ENCODE results near the gene BMERB1. TPM values are rescaled to one million over a fixed set of nuclear protein-coding genes. Genes with fewer than 3 reads are reported as not detected.

Gene BMERB1
- total RNA-seq, 2 experiments from 2014 or later, result 0.85 to 0.98 TPM

DNA sequence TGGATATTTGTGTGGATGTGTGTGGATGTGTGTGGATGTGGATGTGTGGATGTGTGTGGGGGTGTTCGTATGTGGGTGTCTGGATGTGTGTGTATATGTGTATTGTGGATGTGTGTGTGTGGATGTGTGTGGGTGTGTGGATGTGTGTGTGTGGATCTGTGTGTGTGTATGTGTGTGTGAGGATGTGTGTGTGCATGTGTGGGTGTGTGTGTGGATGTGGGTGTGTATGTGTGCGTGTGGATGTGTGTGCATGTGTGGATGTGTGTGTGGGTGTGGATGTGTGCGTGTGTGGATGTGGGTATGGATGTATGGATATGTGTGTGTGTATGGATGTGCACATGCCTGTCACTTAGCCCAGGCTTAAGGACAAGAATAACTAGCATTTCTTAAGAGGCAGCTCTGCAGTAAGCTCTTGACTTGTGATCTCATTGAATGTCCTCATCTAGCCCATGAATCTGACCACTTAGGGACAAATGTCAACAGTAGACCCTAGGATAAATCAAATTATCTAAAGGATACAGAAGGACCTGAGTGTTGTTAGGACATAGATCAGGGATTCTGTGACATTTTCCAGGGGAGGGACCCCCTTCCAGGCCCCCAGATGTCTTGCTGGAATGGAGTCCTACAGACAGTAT lies 83.5 kb downstream of the BMERB1 start:
- Mint-ChIP-seq H3K27ac (no peak overlapping the region), H3K4me1 (ENCODE audit: low read depth) (peaks cover 3% of the 10 kb centered on the region), H3K36me3 (ENCODE audit: low read depth) (no peaks in the 10 kb centered on the region), H3K4me3 (no peak overlapping the region), H3K27me3 (no peaks in the 10 kb centered on the region), H3K9me3 (no peaks in the 10 kb centered on the region)
- no peak for ATAC-seq (ENCODE audit: poor library complexity)
- Histone ChIP-seq H3K9me3 (ENCODE audit: control insufficient read depth in 1 of 2, insufficient read depth in 1 of 2, low read length in 2 of 2) (no peaks in the 10 kb centered on the region), H3K27me3 (ENCODE audit: control insufficient read depth in 1 of 2, insufficient read depth in 2 of 2, low read length in 2 of 2) (no peaks in the 10 kb centered on the region), H3K36me3 (ENCODE audit: insufficient read depth, low read length) (no peaks in the 10 kb centered on the region), H3K4me3 (ENCODE audit: low read length) (no peak overlapping the region), H3K27ac (ENCODE audit: low read depth in 1 of 2, low read length in 2 of 2) (no peak overlapping the region), H3K4me1 (ENCODE audit: insufficient read depth, low read length) (peaks cover 3% of the 10 kb centered on the region)
- POLR2A ChIA-PET, result no interaction called here
- CTCF ChIA-PET, result interaction anchor here (0.6 kb wide), 1 partner anchor 1016 kb away, joined by 3 read pairs; no protein-coding TSS in a partner anchor
- intact Hi-C loops (cut with DNase I, micrococcal nuclease), result no loop called here
- no peak for DNase-seq
- TF ChIP-seq, protein P1, sequence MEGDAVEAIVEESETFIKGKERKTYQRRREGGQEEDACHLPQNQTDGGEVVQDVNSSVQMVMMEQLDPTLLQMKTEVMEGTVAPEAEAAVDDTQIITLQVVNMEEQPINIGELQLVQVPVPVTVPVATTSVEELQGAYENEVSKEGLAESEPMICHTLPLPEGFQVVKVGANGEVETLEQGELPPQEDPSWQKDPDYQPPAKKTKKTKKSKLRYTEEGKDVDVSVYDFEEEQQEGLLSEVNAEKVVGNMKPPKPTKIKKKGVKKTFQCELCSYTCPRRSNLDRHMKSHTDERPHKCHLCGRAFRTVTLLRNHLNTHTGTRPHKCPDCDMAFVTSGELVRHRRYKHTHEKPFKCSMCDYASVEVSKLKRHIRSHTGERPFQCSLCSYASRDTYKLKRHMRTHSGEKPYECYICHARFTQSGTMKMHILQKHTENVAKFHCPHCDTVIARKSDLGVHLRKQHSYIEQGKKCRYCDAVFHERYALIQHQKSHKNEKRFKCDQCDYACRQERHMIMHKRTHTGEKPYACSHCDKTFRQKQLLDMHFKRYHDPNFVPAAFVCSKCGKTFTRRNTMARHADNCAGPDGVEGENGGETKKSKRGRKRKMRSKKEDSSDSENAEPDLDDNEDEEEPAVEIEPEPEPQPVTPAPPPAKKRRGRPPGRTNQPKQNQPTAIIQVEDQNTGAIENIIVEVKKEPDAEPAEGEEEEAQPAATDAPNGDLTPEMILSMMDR (IDR thresholded peaks at IDR 0.05), result no peak

- H3K27me3 Mint-ChIP-seq, result no peaks in the 10 kb centered on the region
- TF ChIP-seq, protein P1 (IDR thresholded peaks at IDR 0.05), result no peak
These were observed 84.3 kb downstream of the BMERB1 start for GRCh38 chr16:15518381-15519351.

DNA sequence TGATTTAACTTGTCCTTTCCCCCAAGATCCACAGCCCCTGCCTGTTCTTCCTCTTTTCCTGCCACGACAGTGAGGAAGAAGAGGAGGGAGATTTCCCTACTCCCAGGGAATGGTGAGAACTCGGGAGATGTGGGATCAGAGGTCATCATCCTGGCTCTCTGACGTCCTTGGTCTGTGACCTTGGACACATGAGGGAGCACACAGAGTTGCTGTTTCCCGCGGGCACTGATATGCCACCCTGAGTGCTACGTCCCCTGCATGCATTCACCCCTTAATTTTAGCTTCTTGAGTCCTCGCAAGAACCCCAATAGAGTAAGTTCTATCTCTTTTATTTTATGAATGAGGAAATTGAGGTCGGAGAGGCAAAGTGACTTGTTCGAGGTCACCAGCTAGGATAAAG lies 85.4 kb downstream of the BMERB1 start:
- TF ChIP-seq, protein P1 (IDR thresholded peaks at IDR 0.05), result no peak
- H3K9me3 Mint-ChIP-seq, result no peaks in the 10 kb centered on the region
- no peaks in the 10 kb centered on the region for H3K36me3 Mint-ChIP-seq (ENCODE audit: low read depth)
- DNase-seq, result no peak
- H3K27me3 ChIP-seq (ENCODE audit: control insufficient read depth in 1 of 2, insufficient read depth in 2 of 2, low read length in 2 of 2), result no peaks in the 10 kb centered on the region
- no peaks in the 10 kb centered on the region for H3K9me3 ChIP-seq (ENCODE audit: control insufficient read depth in 1 of 2, insufficient read depth in 1 of 2, low read length in 2 of 2)
- H3K4me3 Mint-ChIP-seq, result no peak overlapping the region
- H3K4me1 Mint-ChIP-seq (ENCODE audit: low read depth), result peaks cover 10% of the 10 kb centered on the region
- no peak for ATAC-seq (ENCODE audit: poor library complexity)
- no peak overlapping the region for H3K27ac Mint-ChIP-seq
- H3K4me3 ChIP-seq (ENCODE audit: low read length), result no peak overlapping the region
- no peaks in the 10 kb centered on the region for H3K36me3 ChIP-seq (ENCODE audit: insufficient read depth, low read length)
- peaks cover 12% of the 10 kb centered on the region for H3K4me1 ChIP-seq (ENCODE audit: insufficient read depth, low read length)
- intact Hi-C loops (cut with DNase I, micrococcal nuclease), result no loop called here
- ChIA-PET CTCF (no interaction called here), POLR2A (no interaction called here)
- H3K27ac ChIP-seq (ENCODE audit: low read depth in 1 of 2, low read length in 2 of 2), result no peak overlapping the region
- no peaks in the 10 kb centered on the region for H3K27me3 Mint-ChIP-seq

More at GRCh38 chr16:15518381-15519351, 84.3 kb downstream of the BMERB1 start:
- DNase-seq (no peak), ATAC-seq (ENCODE audit: poor library complexity) (no peak)
- no peaks in the 10 kb centered on the region for H3K36me3 Mint-ChIP-seq (ENCODE audit: low read depth)
- H3K27ac Mint-ChIP-seq, result no peak overlapping the region
- no peak overlapping the region for H3K27ac ChIP-seq (ENCODE audit: low read depth in 1 of 2, low read length in 2 of 2)
- no peaks in the 10 kb centered on the region for H3K27me3 ChIP-seq (ENCODE audit: control insufficient read depth in 1 of 2, insufficient read depth in 2 of 2, low read length in 2 of 2)
- intact Hi-C loops (cut with DNase I, micrococcal nuclease), result no loop called here
- H3K9me3 Mint-ChIP-seq, result no peaks in the 10 kb centered on the region
- POLR2A ChIA-PET, result no interaction called here
- CTCF ChIA-PET, result interaction anchor here (0.6 kb wide), 1 partner anchor 1017 kb away, joined by 3 read pairs; no protein-coding TSS in a partner anchor
- H3K4me3 Mint-ChIP-seq, result no peak overlapping the region
- H3K36me3 ChIP-seq (ENCODE audit: insufficient read depth, low read length), result no peaks in the 10 kb centered on the region
- H3K4me3 ChIP-seq (ENCODE audit: low read length), result no peak overlapping the region
- peaks cover 10% of the 10 kb centered on the region for H3K4me1 Mint-ChIP-seq (ENCODE audit: low read depth)
- H3K9me3 ChIP-seq (ENCODE audit: control insufficient read depth in 1 of 2, insufficient read depth in 1 of 2, low read length in 2 of 2), result no peaks in the 10 kb centered on the region
- peaks cover 11% of the 10 kb centered on the region for H3K4me1 ChIP-seq (ENCODE audit: insufficient read depth, low read length)
